CD4-positive, alpha-beta T cell treated with Interleukin-12 subunit alpha and Interleukin-12 subunit beta, for 1 hour (primary cell): ENCODE data around the gene APBA2.
"Not testable (repeated sequence)": the region's sequence is repeated elsewhere in the genome, so short reads cannot be mapped to it uniquely, and the experiment has no call there.

Source experiments
- DNase-seq: peaks from one replicate; pipeline ENCODE4 v3.0.0-alpha.2; 2020

The APBA2 gene

DNA sequence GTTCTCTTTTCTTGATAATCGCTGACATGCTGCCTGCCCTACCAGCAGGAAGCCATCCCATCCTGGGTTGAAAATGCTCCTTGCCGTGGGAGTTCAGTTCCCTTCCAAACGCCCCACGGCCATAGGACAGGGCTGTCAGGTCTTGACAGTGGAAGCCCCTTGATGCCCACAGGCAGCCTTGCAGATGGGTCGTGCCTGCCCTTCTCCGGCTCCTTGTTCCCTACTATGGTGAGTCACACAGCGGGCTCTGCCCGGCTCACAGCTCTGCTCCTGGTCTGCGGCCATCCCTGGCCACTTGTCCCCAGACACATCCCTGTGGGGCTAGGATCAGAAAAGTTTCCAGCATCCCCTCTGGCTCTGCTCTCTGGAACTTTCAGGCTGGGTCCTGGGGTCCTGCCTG is 6.2 kb upstream of the APBA2 start:
- DNase-seq = no peak

DNA sequence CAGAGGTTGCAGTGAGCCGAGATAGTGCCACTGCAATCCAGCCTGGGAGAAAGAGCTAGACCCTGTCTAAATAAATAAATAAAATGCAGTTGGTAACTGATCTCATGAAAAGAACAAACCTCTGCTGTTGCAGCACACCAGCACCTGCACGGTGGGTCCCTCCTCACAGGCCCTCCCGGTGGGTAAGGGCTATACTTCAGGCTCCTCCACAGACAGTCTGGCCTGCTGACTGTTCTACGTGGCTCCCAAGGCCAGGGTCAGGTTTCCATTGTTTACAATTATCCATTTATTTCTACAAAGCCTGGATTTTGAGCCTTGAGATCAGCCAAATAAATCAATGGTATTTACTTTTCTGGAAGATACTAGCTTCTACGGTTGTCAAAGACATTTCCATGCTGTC is 5.1 kb upstream of the APBA2 start:
- no peak for DNase-seq

DNA sequence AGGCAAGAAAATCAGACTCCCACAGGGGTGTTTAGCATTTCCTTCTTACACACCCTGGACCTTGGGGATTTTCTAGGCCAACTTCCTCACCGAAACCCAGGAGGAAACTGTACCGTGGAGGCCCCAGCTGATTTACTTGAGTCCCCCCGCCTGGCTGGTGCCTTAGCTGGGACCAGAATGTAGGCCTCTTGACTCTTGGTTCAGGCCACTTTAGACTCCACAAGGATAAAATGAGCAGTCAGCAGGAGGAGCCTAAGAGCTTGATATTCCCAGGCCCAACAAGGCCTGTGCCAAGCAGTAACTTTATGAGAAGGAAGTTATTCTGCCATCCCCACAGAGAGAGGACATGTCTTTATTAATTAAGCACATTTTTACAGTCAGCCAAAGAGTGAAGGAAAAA is 4.6 kb upstream of the APBA2 start:
- no peak for DNase-seq

DNA sequence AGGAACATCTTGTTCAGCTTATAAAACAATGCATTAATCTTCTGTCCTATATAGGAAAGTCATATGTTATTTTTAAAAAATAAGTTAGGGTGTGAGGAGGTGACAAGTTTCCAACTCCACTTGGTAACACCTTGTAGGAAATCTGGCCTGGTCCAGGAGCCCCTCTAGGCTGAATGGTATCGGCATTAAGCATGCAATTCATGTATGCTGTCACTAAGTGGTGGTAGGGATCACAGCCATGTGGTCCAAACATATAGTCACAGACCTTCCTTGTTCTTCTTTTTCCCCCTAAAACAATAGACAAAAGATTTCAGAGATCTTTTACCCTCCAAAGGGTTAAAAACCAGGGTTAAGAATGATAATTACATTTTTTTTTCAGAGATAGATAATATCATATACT is 4.2 kb upstream of the APBA2 start:
- no peak for DNase-seq

DNA sequence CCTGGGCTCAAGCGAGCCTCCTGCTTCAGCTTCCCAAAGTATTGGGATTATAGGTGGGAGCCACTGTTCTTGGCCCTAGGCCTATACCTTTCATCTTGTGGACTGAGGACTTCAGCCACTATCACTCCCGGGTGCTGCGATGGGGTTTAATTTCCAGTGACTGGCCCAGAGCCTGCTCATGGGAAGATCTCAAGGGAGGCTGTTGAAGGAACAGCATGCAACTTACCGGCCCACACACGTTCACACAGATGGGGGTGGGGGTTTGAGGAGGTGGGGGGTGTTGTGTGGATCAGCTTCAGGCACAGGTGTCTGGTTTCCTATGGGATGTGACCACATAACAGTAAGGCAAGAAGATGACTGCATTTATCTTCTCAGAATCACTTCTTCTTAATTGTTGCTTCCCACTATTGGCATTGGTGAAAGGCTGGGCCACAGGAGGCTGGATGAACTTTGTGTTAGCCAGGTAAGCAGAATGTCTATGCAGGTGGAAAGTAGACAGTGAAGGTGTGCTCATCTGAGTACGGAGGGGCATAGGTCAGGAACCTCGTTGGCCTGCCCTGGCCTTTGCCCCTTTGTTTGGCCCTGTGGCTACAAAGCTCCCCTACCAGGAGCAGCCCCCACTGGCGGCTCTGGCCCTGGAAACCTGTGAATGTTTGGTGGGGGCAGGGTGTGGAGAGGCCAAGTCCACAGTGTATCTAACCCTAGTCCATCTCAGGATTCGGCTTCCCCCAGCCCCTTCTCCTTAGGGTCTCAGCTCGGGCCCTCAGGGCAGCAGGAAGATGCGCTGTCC is 1.4 kb upstream of the APBA2 start:
- DNase-seq = no peak

DNA sequence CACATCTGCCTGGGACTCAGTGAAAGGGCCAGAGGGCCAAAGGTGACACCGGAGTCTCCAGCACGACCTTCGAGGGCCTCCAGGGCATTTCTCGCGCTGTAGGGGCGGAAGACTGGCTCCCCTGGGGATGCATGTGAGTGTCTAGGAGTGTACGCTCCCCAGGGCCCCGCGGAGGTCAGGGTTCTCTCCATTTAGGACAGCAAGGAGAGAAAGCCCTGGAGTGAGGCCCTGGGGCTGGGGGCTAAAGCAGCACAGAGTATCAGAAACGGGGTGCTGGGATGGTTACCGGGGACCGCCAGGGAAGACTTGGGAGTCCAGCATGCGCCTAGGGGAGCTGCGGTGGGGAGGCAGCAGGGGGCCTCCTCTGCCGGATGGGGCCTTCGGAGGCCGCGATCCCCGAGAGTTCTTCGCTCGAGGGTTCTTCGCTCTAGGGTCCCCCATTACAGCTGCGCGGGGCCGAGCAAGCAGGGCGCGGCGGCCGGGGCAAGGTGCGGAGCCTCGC is 595 bp upstream of the APBA2 start:
- peak; percentile 5 for DNase-seq

DNA sequence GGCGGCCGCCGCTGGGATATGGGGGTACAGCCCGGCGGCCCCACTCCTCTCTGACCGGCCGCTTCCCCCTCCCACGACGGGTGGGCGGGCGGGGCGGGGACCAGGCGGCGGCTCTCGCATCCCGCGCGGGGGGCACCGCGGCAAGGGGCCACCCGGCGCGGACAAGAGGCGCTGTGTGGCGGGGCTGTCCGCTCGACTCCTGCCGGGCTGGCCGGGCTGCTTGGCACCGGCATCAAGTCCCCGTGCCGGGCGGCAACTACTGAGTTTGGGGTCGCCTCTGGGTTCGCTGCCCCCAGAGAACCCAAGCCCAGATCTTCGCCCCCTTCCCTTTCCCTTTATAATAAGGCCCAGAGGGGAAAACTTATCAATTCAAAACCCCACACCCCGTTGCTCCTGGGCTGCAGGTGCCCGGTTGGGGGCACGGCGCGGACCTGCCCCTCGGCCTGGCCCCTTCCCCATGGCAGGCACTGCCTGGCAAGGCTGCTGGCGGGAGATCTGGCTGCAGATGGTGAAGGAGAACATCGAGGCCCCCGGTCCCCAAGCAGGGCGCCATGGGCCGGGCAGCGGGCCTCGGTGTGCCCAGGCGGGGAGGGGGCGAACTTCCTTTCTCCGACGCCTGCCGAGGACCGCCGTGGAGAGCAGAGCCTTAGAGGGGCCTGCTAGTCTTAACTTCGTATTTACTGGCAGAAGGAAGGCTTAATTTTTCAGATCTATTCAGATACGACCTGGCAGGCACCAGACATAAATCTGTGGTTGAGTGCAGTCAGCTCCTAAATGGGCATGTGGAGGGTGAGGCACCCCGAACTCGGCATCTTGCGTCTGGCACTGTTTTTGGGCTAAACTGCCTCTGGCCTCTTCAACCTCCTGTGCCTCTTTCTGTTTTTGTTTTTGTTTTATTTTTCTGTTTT is 911 bp downstream of the APBA2 start:
- no peak for DNase-seq

DNA sequence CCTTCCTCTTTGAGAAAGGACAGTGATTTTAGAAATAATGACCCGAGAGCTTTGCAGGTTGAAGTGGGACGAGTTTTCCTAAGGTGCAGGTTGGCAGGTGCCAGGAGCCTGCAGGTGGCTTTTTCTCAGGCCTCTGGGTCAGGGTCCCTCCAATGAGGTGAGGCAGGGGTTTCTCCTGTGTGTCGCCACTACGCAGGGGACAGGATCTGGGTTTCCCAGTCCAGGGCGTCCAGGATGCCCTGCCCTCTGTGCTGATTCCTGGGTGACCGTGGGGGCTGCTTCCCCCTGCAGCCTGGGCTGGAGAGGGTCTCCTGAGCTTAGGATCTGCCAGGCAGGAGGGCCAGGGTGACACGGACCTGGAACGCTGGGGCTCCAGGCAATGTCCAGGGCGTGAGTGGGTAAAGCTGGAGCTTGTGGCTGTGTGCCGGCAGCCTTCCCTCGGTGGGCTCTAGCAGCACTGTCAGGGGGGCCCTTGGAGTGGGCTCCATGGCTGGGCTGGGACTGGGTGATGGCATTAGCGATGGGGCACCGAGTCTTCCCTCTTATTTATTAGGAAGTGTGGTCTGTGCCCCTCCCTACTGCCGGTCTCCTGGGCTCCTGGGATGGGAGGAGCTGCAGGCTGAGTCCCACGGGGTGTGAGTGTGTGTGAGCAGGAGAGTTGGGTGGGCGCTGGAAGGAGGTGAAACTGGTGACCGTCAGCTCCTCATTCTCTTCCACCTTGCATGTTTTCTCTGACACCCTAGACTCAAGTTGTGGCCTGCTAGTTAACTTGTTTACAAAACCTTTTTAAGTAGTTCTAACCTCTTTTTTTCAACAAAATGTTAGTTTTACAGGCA is 1.8 kb downstream of the APBA2 start:
- no peak for DNase-seq

DNA sequence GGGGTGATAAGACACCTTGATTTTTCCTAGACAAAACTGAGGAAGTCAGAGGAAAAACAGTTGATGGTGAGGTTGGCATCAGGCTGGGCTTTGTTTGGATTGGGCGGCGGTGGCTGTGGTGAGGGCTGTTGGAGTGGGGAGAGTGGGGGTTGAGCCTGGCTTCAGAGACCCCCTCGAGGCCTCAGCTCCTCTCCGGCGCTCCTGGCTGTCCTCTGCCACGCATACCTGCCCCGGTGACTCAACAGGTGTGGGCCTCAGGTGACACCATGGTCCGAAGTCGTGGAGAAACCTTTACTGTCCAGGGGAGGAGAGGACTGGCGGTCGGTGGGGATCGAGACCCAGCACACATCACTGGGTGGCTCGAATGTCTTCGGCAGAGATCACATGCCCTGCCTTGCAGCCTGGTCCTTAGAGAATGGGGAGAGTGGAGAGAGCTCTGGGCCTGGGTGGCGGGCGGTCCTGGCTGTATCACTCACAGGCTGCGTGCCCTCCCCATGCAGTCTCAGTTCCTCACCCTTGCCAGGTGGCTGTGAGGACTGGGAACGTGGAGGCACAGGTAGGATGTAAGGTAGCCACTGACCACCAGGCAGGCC is 2.6 kb downstream of the APBA2 start:
- DNase-seq = no peak

DNA sequence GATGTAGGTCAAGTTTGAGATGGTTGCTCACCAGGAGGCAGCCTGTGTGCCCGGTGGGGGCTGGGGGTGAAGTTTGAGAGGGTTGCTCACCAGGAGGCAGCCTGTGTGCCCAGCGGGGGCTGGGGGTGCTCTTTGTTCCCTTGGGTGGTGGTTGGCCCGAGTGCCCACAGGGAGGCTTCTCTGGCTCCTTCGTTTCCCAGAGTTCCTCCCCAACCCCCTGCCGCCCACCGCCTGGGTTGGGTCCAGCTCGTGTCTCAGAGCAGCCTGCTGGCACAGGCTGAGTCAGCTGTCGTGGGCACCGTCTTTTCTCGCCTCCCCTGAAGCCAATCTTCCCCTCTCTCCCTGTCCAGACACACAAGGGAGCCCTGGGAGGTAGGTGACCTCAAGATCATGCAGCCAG is 3.1 kb downstream of the APBA2 start:
- DNase-seq = no peak

DNA sequence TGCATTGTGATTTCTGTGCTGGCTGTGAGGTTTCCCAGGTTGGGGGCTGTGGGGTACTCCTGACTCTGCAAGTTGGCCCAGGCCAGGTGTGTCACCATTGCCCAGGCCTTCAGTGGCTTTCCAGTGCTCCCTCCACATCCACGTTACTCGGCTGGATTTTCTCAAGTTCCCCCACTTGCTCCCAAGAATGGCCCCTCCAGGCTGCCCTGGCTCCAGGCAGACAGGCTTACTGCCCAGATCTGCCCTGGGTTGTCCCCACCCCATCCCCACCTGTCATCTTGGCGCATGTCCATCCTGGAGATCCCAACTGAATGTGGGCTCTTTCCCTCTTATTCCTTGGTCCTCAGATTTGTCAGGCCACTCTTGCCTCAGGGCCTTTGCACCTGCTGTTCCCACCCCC is 3.6 kb downstream of the APBA2 start:
- no peak for DNase-seq

DNA sequence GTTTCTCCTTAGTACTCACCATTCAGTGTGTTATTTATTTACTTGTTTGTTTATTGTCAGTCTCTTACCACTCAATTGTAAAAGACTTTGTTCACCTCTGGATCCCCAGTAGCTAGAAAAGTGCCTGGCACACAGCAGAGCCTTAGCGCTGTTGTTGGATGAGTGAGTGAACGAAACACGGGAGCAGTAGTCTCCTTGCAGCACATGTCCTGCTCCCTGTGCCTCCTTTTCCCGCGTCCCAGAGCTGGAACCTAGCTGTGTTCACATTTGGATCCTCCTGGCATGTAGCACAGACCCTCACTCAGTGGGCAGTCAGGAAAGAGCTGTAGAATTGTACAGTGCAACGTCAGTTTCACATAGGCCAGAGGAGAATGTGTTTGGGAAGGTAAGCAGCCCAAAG is 4.1 kb downstream of the APBA2 start:
- DNase-seq = not testable (repeated sequence)

DNA sequence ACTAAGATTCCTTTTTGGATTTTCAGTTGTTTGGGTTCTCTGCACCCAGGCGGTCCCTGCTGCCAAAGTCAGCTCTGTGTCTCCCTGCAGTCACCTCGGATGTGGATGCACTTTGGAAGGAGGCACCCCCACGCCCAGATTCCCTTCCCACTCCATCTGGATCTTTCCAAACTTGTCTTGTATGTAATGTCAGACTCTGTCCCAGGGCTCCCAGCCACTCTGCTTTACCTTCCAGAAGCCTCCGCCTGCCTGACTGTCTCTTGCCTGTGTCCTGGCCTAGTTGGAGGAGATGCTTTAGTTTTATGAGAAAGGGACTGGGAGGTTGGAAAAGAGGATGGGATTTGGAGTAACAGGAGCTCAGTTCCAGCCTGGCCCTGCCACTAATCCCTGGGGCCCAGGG is 4.5 kb downstream of the APBA2 start:
- DNase-seq = not testable (repeated sequence)

DNA sequence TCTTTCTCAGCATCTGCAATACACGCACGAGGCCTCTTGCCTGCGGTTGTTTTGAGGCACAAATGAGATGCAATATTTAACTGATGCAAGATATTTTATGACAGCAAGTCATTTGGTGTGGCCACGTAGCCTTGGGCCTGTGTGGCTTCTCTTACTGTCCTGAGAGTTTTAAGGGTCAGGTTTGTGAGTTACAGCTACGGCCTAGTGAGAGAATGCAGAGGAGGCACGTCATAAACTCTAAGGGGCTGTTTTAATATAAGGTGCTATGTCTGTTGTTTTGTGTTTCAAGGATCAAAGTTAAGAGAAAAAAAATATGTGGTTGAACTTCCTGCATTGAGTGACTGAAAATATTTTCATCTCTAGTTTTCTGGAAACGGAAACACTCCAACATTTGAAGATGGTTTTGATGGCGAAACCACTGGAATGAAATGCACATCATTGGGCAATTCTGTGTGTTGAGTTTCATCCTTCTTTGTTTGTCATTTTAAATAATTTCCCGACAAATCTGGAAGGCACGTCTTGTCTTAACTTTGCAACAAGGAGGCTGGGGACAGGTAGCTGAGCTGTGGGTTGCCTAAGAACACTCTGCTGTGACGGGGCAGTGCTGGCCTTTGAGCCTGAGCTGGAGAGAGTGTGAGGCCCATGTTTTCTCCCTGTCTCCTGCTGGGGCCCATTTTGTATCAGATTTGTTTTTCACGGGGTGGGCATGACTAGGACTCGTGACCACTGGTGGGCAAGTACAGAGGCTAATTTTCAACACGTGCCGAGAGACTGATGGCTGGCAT is 5.1 kb downstream of the APBA2 start:
- DNase-seq = peak; percentile 27

DNA sequence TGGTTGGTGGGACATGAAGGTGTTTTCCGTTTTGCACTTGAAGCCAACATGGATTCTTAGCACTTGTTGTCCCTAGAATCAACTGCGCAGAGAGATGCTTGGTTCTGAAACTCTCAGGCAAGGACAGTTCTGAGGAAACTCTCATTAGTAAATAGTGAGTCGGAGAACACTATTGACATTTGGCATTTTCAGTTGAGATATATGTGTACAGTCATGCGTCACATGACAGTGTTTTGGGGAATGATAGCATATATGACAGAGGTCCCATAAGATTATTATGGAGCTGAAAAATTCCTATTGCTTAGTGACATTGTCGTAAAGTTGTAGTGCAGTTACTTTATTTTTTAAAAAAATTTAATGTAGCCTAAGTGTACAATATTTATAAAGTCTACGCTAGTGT is 5.8 kb downstream of the APBA2 start:
- no peak for DNase-seq

DNA sequence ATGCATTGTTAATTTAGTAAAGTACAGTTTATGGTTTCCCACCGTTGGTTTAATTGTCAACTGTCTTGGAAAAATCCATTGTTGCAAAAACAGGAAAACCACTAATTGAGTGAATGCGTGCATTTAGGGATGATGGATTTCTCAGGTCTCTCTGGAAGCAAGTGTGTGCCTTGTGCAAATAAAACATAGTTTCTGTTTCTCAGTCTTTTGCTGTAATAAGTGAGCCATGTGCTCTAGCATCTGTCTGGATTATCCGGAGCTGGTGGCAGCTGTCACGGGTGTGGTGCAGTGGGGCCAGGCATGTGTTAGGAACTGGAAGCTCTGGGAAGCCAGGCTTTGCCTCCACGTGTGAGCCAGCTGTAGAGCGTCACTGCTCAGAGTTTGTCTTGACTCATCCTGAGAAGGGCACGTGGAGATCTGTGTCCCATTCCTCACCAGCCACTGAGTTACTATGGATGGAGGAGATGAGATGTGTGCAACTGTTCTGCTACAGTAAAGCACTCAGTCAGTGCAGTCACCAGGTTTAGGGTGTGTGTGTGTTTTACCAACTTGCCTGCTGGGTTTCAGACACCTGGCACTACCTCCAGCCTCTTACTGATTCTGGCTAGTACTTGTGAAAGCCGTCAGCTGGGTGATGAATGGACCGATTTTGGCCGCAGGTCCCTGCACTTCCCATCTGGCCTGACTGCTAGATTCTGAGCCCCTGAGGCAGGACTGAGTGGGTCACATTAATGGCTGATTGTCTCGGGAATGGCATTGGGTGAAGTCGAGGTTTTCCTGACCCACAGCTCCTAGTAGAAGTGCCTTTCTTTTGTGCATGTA is 7.2 kb downstream of the APBA2 start:
- no peak for DNase-seq

DNA sequence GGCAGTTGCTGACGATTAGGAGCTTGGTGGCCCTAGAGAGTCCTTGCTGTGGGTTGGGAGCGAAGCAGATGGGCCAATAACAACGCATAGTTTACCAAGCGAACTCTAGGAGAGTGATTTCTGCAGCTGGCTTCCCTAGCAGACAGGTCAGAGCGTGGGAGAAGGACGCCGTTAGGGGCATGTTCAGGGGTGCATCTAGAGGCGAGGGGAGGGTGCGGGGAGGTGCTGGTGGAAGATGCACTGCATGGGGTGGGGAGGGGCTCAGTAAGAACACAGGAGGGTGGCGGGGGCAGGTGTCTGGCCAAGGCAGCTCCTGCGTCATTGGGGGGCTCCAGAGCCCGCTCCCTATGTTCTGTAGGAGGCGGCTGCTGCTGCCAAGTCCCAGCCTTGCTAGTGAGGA is 8.9 kb downstream of the APBA2 start:
- DNase-seq = no peak

DNA sequence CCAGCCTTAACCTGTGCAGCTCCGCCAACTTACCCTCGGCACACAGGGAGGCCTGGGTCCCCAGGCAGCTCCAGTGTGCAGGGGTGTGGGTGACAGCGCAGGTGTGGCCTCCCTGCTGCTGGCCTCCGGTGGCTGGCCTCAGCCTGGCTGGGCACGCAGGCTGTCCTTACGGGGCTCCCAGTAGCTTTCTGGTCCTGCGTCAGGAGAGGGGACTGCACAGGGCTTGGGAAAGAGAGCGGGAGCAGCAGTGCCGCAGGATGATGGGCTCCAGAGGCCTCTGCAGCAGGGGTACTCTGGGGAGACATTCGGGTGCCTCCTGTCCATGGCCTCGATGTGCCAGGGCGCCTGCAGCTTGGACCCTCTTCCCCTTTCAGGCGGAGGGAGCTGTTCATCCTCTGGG is 9.4 kb downstream of the APBA2 start:
- DNase-seq = no peak

DNA sequence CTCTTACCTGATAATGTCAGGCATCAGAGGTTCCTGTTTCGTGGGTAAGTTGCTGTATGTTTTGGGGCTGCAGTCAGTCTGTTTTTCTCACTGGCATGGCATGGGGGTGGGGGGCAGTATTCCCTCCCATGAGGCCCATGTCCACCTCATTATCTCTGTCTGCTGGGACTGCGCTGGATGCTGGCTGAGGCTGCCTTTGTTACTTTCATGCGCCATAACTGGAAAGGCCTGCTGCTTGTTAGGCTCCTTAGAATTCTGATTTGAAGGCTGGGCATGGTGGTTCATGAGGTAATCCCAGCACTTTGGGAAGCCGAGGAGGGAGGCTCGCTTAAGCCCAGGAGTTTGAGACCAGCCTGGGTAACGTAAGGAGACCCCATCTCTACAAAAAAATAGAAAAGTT is 9.8 kb downstream of the APBA2 start:
- DNase-seq = no peak

DNA sequence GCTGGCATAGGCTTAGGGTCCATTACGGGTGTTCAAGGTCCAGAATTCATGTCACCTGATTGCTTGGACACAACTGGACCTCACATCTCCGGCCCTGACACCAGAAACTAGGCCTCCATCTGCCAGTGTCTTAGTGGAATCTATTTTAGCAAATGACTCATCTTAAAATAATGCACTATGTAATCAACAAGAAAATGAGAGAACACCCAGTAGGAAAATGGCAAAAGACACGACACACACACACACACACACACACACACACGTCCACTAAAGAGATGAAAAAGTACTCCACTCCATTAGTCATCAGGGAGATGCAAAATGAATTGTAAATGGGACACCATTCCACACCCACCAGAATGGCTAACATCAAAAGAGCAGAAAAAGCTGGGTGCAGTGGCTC is 11.2 kb downstream of the APBA2 start:
- no peak for DNase-seq
